Astrocyte (in vitro differentiated cells and primary cell): ENCODE measurements around the gene CHAF1A.

Experiments
- CTCF ChIP-seq: IDR thresholded peaks from 2 replicates; pipeline ENCODE4 v1.5.1; 2011; ENCODE audit warnings: low read depth, mild to moderate bottlenecking, inconsistent platforms, low read length, moderate library complexity; ENCODE audit not compliant: insufficient read depth
- EZH2 ChIP-seq: IDR thresholded peaks from 2 replicates; pipeline ENCODE4 v1.6.1; 2012; ENCODE audit warnings: mild to moderate bottlenecking, low read length, inconsistent platforms; ENCODE audit not compliant: insufficient read depth

GRCh38 chr19:4431808-4432674 is 29.6 kb downstream of the CHAF1A start:
- TF ChIP-seq CTCF, result no peak
- no peak for TF ChIP-seq EZH2
